Mononuclear cell (primary cell): ENCODE data around the gene SMIM38. TPM values are rescaled to one million over a fixed set of nuclear protein-coding genes. Genes with fewer than 3 reads are reported as not detected.

Experiments
- H3K27me3 ChIP-seq: 2 replicates; pipeline ENCODE4 v1.6.0; 2011; ENCODE audit warnings: low read length, control low read depth; ENCODE audit not compliant: insufficient read depth
- H3K4me1 ChIP-seq: 2 replicates; pipeline ENCODE4 v1.5.1; 2011; ENCODE audit warnings: mild to moderate bottlenecking, low read length, control low read depth; ENCODE audit not compliant: insufficient read depth
- H3K4me3 ChIP-seq: 2 replicates; pipeline ENCODE4 v1.5.1; 2011; ENCODE audit warnings: mild to moderate bottlenecking, low read length, moderate library complexity
- H3K9me3 ChIP-seq: 2 replicates; pipeline ENCODE4 v1.5.1; 2011; ENCODE audit warnings: low read depth, mild to moderate bottlenecking, control low read depth, low read length
- total RNA-seq: library from RNA; depleted of rRNA; stranded (reverse); fragments of >200 nt; gene quantifications from one replicate; pipeline ENCODE4 v1.2.3, GENCODE V29; 2012

SMIM38 gene
- total RNA-seq, 1 donor = 0.31 TPM

GRCh38 chr11:69158301-69159149 lies 2.8 kb downstream of the SMIM38 start:
- H3K4me3 ChIP-seq = no peak overlapping the region

GRCh38 chr11:69159150-69159852 lies 3.6 kb downstream of the SMIM38 start:
- no peaks in the 10 kb centered on the region for H3K4me1 ChIP-seq
- H3K9me3 ChIP-seq = no peaks in the 10 kb centered on the region
- no peak overlapping the region for H3K4me3 ChIP-seq
- no peaks in the 10 kb centered on the region for H3K27me3 ChIP-seq

More at GRCh38 chr11:69158301-69159149, 2.8 kb downstream of the SMIM38 start:
- Histone ChIP-seq H3K4me1 (no peaks in the 10 kb centered on the region), H3K9me3 (no peaks in the 10 kb centered on the region), H3K27me3 (no peaks in the 10 kb centered on the region)

GRCh38 chr11:69160296-69161116 lies 4.8 kb downstream of the SMIM38 start:
- Histone ChIP-seq H3K27me3 (no peaks in the 10 kb centered on the region), H3K4me3 (no peak overlapping the region), H3K9me3 (no peaks in the 10 kb centered on the region), H3K4me1 (no peaks in the 10 kb centered on the region)

GRCh38 chr11:69161117-69161407 lies 5.3 kb downstream of the SMIM38 start:
- no peaks in the 10 kb centered on the region for H3K27me3 ChIP-seq
- no peak overlapping the region for H3K4me3 ChIP-seq
- H3K4me1 ChIP-seq = no peaks in the 10 kb centered on the region
- no peaks in the 10 kb centered on the region for H3K9me3 ChIP-seq

- Histone ChIP-seq H3K27me3 (no peaks in the 10 kb centered on the region), H3K4me1 (peaks cover 5% of the 10 kb centered on the region), H3K9me3 (no peaks in the 10 kb centered on the region), H3K4me3 (no peak overlapping the region)
Measured at GRCh38 chr11:69162505-69162904, 6.8 kb downstream of the SMIM38 start.

GRCh38 chr11:69163842-69164241 lies 8.1 kb downstream of the SMIM38 start:
- Histone ChIP-seq H3K4me1 (peaks cover 5% of the 10 kb centered on the region), H3K9me3 (no peaks in the 10 kb centered on the region), H3K27me3 (no peaks in the 10 kb centered on the region), H3K4me3 (no peak overlapping the region)

GRCh38 chr11:69164824-69165223 lies 9.1 kb downstream of the SMIM38 start:
- Histone ChIP-seq H3K4me3 (no peak overlapping the region), H3K9me3 (no peaks in the 10 kb centered on the region), H3K27me3 (no peaks in the 10 kb centered on the region), H3K4me1 (peaks cover 5% of the 10 kb centered on the region)

- peaks cover 5% of the 10 kb centered on the region for H3K4me1 ChIP-seq
- H3K4me3 ChIP-seq = no peak overlapping the region
- no peaks in the 10 kb centered on the region for H3K27me3 ChIP-seq
- no peaks in the 10 kb centered on the region for H3K9me3 ChIP-seq
Measured at GRCh38 chr11:69165775-69166174, 10.0 kb downstream of the SMIM38 start.

GRCh38 chr11:69166218-69167115 lies 10.7 kb downstream of the SMIM38 start:
- no peaks in the 10 kb centered on the region for H3K9me3 ChIP-seq
- H3K4me3 ChIP-seq = no peak overlapping the region
- no peaks in the 10 kb centered on the region for H3K27me3 ChIP-seq
- peaks cover 5% of the 10 kb centered on the region for H3K4me1 ChIP-seq

- peaks cover 5% of the 10 kb centered on the region for H3K4me1 ChIP-seq
- no peak overlapping the region for H3K4me3 ChIP-seq
- H3K27me3 ChIP-seq = no peaks in the 10 kb centered on the region
- no peaks in the 10 kb centered on the region for H3K9me3 ChIP-seq
Measured at GRCh38 chr11:69167130-69167915, 11.6 kb downstream of the SMIM38 start.

- Histone ChIP-seq H3K4me3 (no peak overlapping the region), H3K9me3 (no peaks in the 10 kb centered on the region), H3K27me3 (no peaks in the 10 kb centered on the region), H3K4me1 (peaks cover 5% of the 10 kb centered on the region)
Measured at GRCh38 chr11:69167916-69168691, 12.4 kb downstream of the SMIM38 start.

GRCh38 chr11:69169479-69169878 lies 13.7 kb downstream of the SMIM38 start:
- Histone ChIP-seq H3K9me3 (no peaks in the 10 kb centered on the region), H3K4me1 (peaks cover 5% of the 10 kb centered on the region), H3K4me3 (no peak overlapping the region), H3K27me3 (no peaks in the 10 kb centered on the region)

GRCh38 chr11:69170704-69171103 lies 15.0 kb downstream of the SMIM38 start:
- no peaks in the 10 kb centered on the region for H3K9me3 ChIP-seq
- H3K4me1 ChIP-seq = peaks cover 5% of the 10 kb centered on the region
- H3K4me3 ChIP-seq = no peak overlapping the region
- H3K27me3 ChIP-seq = no peaks in the 10 kb centered on the region
